B cell (primary cell): ENCODE results near the gene PTPRN2. TPM values are rescaled to one million over a fixed set of nuclear protein-coding genes. Genes with fewer than 3 reads are reported as not detected.
"Not testable (repeated sequence)": the region's sequence is repeated elsewhere in the genome, so short reads cannot be mapped to it uniquely, and the experiment has no call there.

Experiments used
- ATAC-seq: fragments of 200-7000 bp; cut with Tn5 transposase; one replicate; pipeline ENCODE4 v1.10.0; 2021; ENCODE audit warnings: low read depth, mild to moderate bottlenecking, moderate number of reproducible peaks, moderate library complexity
- CTCF ChIA-PET: fragments of 350-600 bp; sonication (Branson Sonifier 250); formaldehyde crosslinking; loops from one replicate; lab custom pipeline; 2021; ENCODE audit warnings: antibody characterized with exemption, inconsistent platforms; lab: Charles Lee
- POLR2A ChIA-PET: fragments of 350-600 bp; sonication (Branson Sonifier 250); formaldehyde crosslinking; loops from one replicate; lab custom pipeline; 2021; ENCODE audit warnings: antibody characterized with exemption; lab: Charles Lee
- DNase-seq: peaks from one replicate; pipeline ENCODE4 v3.0.0; 2013
- H2AFZ ChIP-seq: 2 replicates; pipeline ENCODE4 v1.6.1; 2012; ENCODE audit warnings: mild to moderate bottlenecking, low read depth, low read length; ENCODE audit not compliant: insufficient read depth, poor library complexity, severe bottlenecking
- H3K27ac ChIP-seq, 2 donors: 1 replicate in 1 of 2; 2 replicates in 1 of 2; pipeline ENCODE4 v1.5.1; 2012 to 2013; ENCODE audit warnings: low read length in 2 of 2, mild to moderate bottlenecking in 2 of 2, moderate library complexity in 1 of 2
- H3K27me3 ChIP-seq, 4 experiments: fragments of 200-600 bp in 1 of 4; sonication (generic) in 1 of 4; replicated peaks in 1 of 4; 1 replicate in 2 of 4; 2 replicates in 2 of 4; pipeline versions ENCODE4 v1.6.1 to v1.7.0; 2013 to 2016; ENCODE audit warnings: low read length in 3 of 4, mild to moderate bottlenecking in 2 of 4, mixed read lengths in 1 of 4, moderate library complexity in 1 of 4; ENCODE audit not compliant: insufficient read depth in 4 of 4, control insufficient read depth in 3 of 4; ENCODE audit errors: control extremely low read depth in 1 of 4
- H3K36me3 ChIP-seq, 2 experiments: replicated peaks in 1 of 2; 1 replicate in 1 of 2; 2 replicates in 1 of 2; pipeline versions ENCODE4 v1.6.1 to v1.7.1; 2013; ENCODE audit warnings: low read length in 1 of 2; ENCODE audit not compliant: insufficient read depth in 2 of 2, control insufficient read depth in 1 of 2; ENCODE audit errors: control extremely low read depth in 1 of 2, extremely low read depth in 1 of 2
- H3K4me1 ChIP-seq, 2 donors: fragments of 200-600 bp in 1 of 2; sonication (generic) in 1 of 2; 1 replicate in 1 of 2; 2 replicates in 1 of 2; pipeline versions ENCODE4 v1.5.1 to v1.6.1; 2013 to 2017; ENCODE audit warnings: low read length in 2 of 2; ENCODE audit not compliant: control insufficient read depth in 2 of 2, insufficient read depth in 2 of 2
- H3K4me2 ChIP-seq: replicated peaks from 2 replicates; pipeline ENCODE3; 2012; ENCODE audit warnings: mild to moderate bottlenecking, low read depth, low read length; ENCODE audit not compliant: poor library complexity, severe bottlenecking
- H3K4me3 ChIP-seq, 5 experiments: fragments of 200-600 bp in 1 of 5; sonication (generic) in 1 of 5; 1 replicate in 3 of 5; 2 replicates in 2 of 5; pipeline versions ENCODE4 v1.5.1 to v1.7.0; 2011 to 2016; ENCODE audit warnings: low read length in 4 of 5, mild to moderate bottlenecking in 4 of 5, low read depth in 2 of 5, control low read depth in 1 of 5, moderate library complexity in 1 of 5; ENCODE audit not compliant: insufficient read depth in 1 of 5; ENCODE audit errors: control extremely low read depth in 1 of 5, extremely low read depth in 1 of 5
- H3K79me2 ChIP-seq: fragments of 200-600 bp; sonication (generic); one replicate; pipeline ENCODE4 v1.6.0; 2016; ENCODE audit warnings: low read length; ENCODE audit not compliant: control insufficient read depth, insufficient read depth
- H3K9ac ChIP-seq: fragments of 200-600 bp; sonication (generic); 2 replicates; pipeline ENCODE4 v1.6.1; 2017; ENCODE audit warnings: mild to moderate bottlenecking, low read length, moderate library complexity
- H3K9me3 ChIP-seq, 3 donors: one replicate each; pipeline versions ENCODE4 v1.6.1 to v1.7.1; 2013; ENCODE audit warnings: low read length in 2 of 3; ENCODE audit not compliant: control insufficient read depth in 2 of 3, insufficient read depth in 1 of 3; ENCODE audit errors: control extremely low read depth in 1 of 3
- H4K20me1 ChIP-seq: 2 replicates; pipeline ENCODE4 v1.6.0; 2012; ENCODE audit warnings: mild to moderate bottlenecking, low read length; ENCODE audit not compliant: insufficient read depth, control insufficient read depth, poor library complexity, severe bottlenecking
- H3K27ac Mint-ChIP-seq: one replicate; pipeline ENCODE4 v1.8.0; 2021; ENCODE audit warnings: mixed read lengths
- H3K27me3 Mint-ChIP-seq: one replicate; pipeline ENCODE4 v1.8.0; 2021; ENCODE audit warnings: mixed read lengths
- H3K4me1 Mint-ChIP-seq: one replicate; pipeline ENCODE4 v1.8.0; 2021; ENCODE audit warnings: mixed read lengths
- H3K4me3 Mint-ChIP-seq: one replicate; pipeline ENCODE4 v1.8.0; 2021; ENCODE audit warnings: mixed read lengths
- H3K9me3 Mint-ChIP-seq: one replicate; pipeline ENCODE4 v1.8.0; 2022; ENCODE audit warnings: mixed read lengths; ENCODE audit not compliant: insufficient read depth
- CTCF ChIP-seq: fragments of 200-600 bp; IDR thresholded peaks from one replicate; pipeline ENCODE4 v1.8.0; 2022; ENCODE audit warnings: antibody characterized with exemption, mild to moderate bottlenecking
- EZH2 ChIP-seq: IDR thresholded peaks from 2 replicates; pipeline ENCODE4 v1.6.1; 2012; ENCODE audit warnings: borderline replicate concordance, low read depth, mild to moderate bottlenecking, moderate library complexity, low read length; ENCODE audit not compliant: insufficient read depth, poor library complexity, severe bottlenecking
- WGBS: methylation state at CpG from one replicate; pipeline ENCODE4 v1.1.5; 2013; ENCODE audit warnings: missing lambda C conversion rate; ENCODE audit not compliant: insufficient coverage; 5-methylcytosine and 5-hydroxymethylcytosine counted together
- intact Hi-C: fragments of 100-400 bp; cut with micrococcal nuclease; formaldehyde crosslinking; loops from one replicate; pipeline ENCODE4 v1.10.0; 2022
- polyA plus RNA-seq: library from polyadenylated mRNA; depleted of rRNA; stranded (reverse); fragments of >200 nt; gene quantifications from 2 replicates; pipeline ENCODE4 v1.2.3, GENCODE V29; 2012
- total RNA-seq, 2 donors: library from RNA; stranded (reverse); fragments of 120-200 nt in 1 of 2; gene quantifications; 1 replicate in 1 of 2; 2 replicates in 1 of 2; pipeline versions ENCODE4 v1.2.3 to v1.2.4, GENCODE V29; 2013 to 2022

Gene PTPRN2
- total and polyA plus RNA-seq, 2 donors (not counting 1 experiment from before 2014, with no cell fraction given), result 2.0 to 5.0 TPM

DNA sequence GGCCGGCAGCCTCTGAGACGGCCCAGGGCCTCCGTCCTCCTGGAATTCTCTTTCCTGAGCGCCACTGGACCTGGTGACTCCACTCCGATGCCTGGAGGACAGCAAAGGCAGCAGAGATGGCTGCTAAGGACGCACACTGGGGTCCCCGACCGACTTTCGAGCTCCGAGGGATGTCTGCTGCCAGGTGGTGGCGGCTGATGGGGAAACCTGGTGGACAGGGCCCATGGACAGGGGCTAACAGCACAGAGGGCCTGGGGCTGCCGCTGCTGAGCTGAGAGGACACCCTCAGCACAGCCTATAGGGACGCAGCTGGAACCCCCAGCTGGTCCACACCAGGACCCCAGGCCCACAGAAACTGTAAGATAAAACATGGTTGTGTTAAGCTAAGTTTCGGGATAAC, 884.5 kb downstream of the PTPRN2 start:
- peaks cover 0 to 5% (median 0%) of the 10 kb centered on the region in 4 experiments for H3K27me3 ChIP-seq
- H3K4me2 ChIP-seq, result no peak overlapping the region
- DNase-seq (no peak), ATAC-seq (no peak)
- no peaks in the 10 kb centered on the region for H4K20me1 ChIP-seq
- TF ChIP-seq EZH2 (no peak), CTCF (no peak)
- no peak overlapping the region for H3K4me3 ChIP-seq
- Mint-ChIP-seq H3K9me3 (no peaks in the 10 kb centered on the region), H3K27me3 (peaks cover 19% of the 10 kb centered on the region), H3K4me1 (no peaks in the 10 kb centered on the region), H3K27ac (no peak overlapping the region), H3K4me3 (no peak overlapping the region)
- no peak overlapping the region for H3K9ac ChIP-seq
- no peaks in the 10 kb centered on the region for H3K4me1 ChIP-seq
- H3K9me3 ChIP-seq, result peaks cover 0 to 11% (median 0%) of the 10 kb centered on the region in 3 donors
- H3K36me3 ChIP-seq, result no peaks in the 10 kb centered on the region
- ChIA-PET CTCF (no interaction called here), POLR2A (no interaction called here)
- no peaks in the 10 kb centered on the region for H3K79me2 ChIP-seq
- WGBS, result 82% methylated on average over 14 of the region's 14 CpGs
- H2AFZ ChIP-seq, result no peak overlapping the region
- no peak overlapping the region for H3K27ac ChIP-seq
- intact Hi-C loops, result no loop called here

DNA sequence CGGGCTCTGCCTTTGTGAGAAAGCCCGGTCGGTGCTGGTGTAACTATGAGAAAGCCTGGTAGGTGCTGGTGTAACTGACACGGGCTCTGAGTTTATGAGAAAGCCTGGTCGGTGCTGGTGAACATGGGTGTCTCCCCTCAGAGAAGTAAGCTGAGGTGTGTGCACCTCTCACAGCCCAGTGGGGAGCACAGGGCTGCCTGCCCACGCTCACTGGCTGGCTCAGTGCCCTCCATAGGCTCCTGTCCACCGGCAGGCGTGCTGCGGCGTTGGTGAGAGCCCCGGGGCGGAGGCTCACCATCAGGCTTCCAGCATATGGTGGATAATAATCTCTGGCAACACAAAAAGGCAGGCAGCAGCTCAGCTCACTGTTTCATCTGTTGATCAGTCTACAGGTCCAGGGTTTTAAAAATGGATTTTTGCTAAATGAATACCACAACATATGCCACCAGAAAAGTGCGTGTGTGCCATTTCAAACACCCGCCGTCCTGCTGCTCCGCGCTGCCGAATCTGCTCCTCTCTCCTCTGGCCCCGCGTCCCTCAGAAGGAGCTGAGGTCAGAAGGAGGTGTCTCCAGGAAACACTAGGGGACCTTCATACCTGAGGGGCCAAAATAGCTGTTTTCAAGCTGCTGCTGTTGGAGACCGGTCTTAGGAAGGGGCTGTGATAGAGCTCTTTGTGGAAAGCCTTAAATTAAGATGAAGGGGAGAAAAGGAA, 885.2 kb downstream of the PTPRN2 start:
- Histone ChIP-seq H2AFZ (no peak overlapping the region), H3K27me3 (peaks cover 0 to 5% (median 0%) of the 10 kb centered on the region in 4 experiments), H3K4me3 (no peak overlapping the region), H4K20me1 (no peaks in the 10 kb centered on the region), H3K9me3 (peaks cover 0 to 11% (median 0%) of the 10 kb centered on the region in 3 donors), H3K4me2 (no peak overlapping the region), H3K9ac (no peak overlapping the region), H3K36me3 (no peaks in the 10 kb centered on the region), H3K27ac (no peak overlapping the region), H3K79me2 (no peaks in the 10 kb centered on the region), H3K4me1 (no peaks in the 10 kb centered on the region)
- intact Hi-C loops, result no loop called here
- ATAC-seq (no peak), DNase-seq (no peak)
- no peaks in the 10 kb centered on the region for H3K4me1 Mint-ChIP-seq
- POLR2A ChIA-PET, result interaction anchor here (0.7 kb wide), 1 partner anchor 205 kb away, joined by 3 read pairs; no protein-coding TSS in a partner anchor
- CTCF ChIA-PET, result no interaction called here
- TF ChIP-seq EZH2, result no peak
- WGBS, result 93% methylated on average over 15 of the region's 21 CpGs
- H3K27me3 Mint-ChIP-seq, result peaks cover 19% of the 10 kb centered on the region
- no peaks in the 10 kb centered on the region for H3K9me3 Mint-ChIP-seq
- H3K27ac Mint-ChIP-seq, result no peak overlapping the region
- H3K4me3 Mint-ChIP-seq, result no peak overlapping the region

DNA sequence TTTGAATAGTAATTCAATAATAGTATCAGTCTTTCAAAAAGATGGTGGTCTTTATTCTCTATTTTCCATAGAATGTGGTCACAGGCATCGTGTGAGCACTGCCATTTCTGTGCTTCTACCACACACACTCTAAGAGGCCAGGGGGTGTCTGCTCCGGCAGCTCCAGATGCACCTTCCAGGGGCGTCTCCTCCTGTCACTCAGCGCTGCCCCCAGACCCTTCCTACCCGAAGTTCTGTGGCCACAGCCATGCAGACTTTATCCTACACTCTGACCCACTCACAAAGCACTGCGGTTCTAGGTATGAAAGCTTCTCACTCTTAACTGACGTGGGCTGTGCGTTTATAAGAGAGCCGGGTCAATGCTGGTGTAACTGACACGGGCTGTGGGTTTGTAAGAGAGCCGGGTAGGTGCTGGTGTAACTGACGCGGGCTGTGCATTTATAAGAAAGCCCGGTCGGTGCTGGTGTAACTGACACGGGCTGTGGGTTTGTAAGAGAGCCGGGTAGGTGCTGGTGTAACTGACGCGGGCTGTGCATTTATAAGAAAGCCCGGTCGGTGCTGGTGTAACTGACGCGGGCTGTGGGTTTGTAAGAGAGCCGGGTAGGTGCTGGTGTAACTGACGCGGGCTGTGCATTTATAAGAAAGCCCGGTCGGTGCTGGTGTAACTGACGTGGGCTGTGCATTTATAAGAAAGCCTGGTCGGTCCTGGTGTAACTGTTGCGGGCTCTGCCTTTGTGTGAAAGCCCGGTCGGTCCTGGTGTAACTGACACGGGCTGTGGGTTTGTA, 886.0 kb downstream of the PTPRN2 start:
- ATAC-seq, H3K27ac ChIP-seq, H3K9ac ChIP-seq, H3K4me3 ChIP-seq, H2AFZ ChIP-seq, H3K9me3 Mint-ChIP-seq, H4K20me1 ChIP-seq, H3K36me3 ChIP-seq, H3K79me2 ChIP-seq, H3K4me3 Mint-ChIP-seq, CTCF ChIA-PET, H3K27ac Mint-ChIP-seq, H3K4me2 ChIP-seq, H3K4me1 Mint-ChIP-seq, H3K4me1 ChIP-seq, H3K27me3 ChIP-seq, DNase-seq, intact Hi-C loops: not testable (repeated sequence)
- H3K27me3 Mint-ChIP-seq, result peaks cover 15% of the 10 kb centered on the region
- H3K9me3 ChIP-seq, result peaks cover 0 to 11% (median 0%) of the 10 kb centered on the region in 3 donors
- POLR2A ChIA-PET, result interaction anchor here (0.7 kb wide), 1 partner anchor 204 kb away, joined by 3 read pairs; no protein-coding TSS in a partner anchor
- 89% methylated on average over 31 of the region's 34 CpGs for WGBS
